ENCODE measurements around the gene ZHX3. TPM values are rescaled to one million over a fixed set of nuclear protein-coding genes. Genes with fewer than 3 reads are reported as not detected.

Gene ZHX3
- total RNA-seq, 4 donors from 2014 or later, result 20.1 to 30.0 (median 25.9) TPM

GRCh38 chr20:41162396-41162795, 155.1 kb downstream of the ZHX3 start:
- H3K4me3 ChIP-seq, result no peak overlapping the region
- ATAC-seq, result no peak
- H3K9me3 ChIP-seq, result no peaks in the 10 kb centered on the region
- DNase-seq, result no peak
- peaks cover 6 to 11% of the 10 kb centered on the region in 2 donors for H3K4me1 ChIP-seq
- intact Hi-C loops (cut with DNase I; ENCODE audit: low total_unique reads), result no loop called here
- in situ Hi-C loops (cut with MboI; ENCODE audit: low sequenced_read_pairs in 4 of 4), result no loop called here
- TF ChIP-seq POLR2A (IDR thresholded peaks at IDR 0.05) (no peak), CTCF (IDR thresholded peaks at IDR 0.05 in 4 of 5, conservative IDR thresholded peaks at IDR 0.05 in 1 of 5) (no peak)
- H3K36me3 ChIP-seq, result peaks cover 0 to 57% of the 10 kb centered on the region in 2 donors
- H3K27me3 ChIP-seq, result no peaks in the 10 kb centered on the region
- no peak overlapping the region for H3K27ac ChIP-seq

DNA sequence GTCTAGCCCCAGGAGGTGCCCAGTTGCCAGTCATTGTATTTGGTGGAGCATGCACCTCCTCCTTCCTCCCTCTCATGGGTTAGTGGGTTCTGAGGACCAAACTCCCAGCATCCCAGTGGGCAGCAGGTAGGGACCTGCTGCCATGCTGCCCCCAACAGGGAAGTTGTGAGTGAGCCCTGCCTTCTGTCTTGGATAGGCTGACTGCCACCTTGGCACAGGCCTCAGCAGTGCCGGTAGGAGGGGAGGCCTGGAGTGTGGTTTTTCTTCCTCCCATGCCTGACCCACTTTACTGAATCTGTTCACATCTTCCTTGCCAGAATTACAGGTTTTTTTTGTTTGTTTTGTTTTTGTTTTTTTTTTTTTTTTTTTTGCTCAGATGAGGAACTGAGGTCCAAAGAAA, 155.6 kb downstream of the ZHX3 start:
- TF ChIP-seq CTCF (IDR thresholded peaks at IDR 0.05 in 4 of 5, conservative IDR thresholded peaks at IDR 0.05 in 1 of 5) (no peak), POLR2A (IDR thresholded peaks at IDR 0.05) (no peak)
- no peak for DNase-seq
- H3K4me1 ChIP-seq, result peaks cover 7 to 11% of the 10 kb centered on the region in 2 donors
- no peak for ATAC-seq
- in situ Hi-C loops (cut with MboI; ENCODE audit: low sequenced_read_pairs in 4 of 4) (no loop called here), intact Hi-C loops (cut with DNase I; ENCODE audit: low total_unique reads) (no loop called here)
- no peaks in the 10 kb centered on the region for H3K27me3 ChIP-seq
- no peak overlapping the region for H3K4me3 ChIP-seq
- peaks cover 0 to 52% of the 10 kb centered on the region in 2 donors for H3K36me3 ChIP-seq
- H3K27ac ChIP-seq, result peak overlapping the region in 1 of 4 donors; percentile 43
- H3K9me3 ChIP-seq, result no peaks in the 10 kb centered on the region

GRCh38 chr20:41160686-41161085, 156.8 kb downstream of the ZHX3 start:
- Histone ChIP-seq H3K4me3 (no peak overlapping the region), H3K36me3 (peaks cover 0 to 40% of the 10 kb centered on the region in 2 donors), H3K27ac (peak overlapping the region in 1 of 4 donors; percentile 18), H3K27me3 (no peaks in the 10 kb centered on the region), H3K9me3 (no peaks in the 10 kb centered on the region), H3K4me1 (peaks cover 18 to 19% of the 10 kb centered on the region in 2 donors)
- DNase-seq (no peak), ATAC-seq (no peak)
- intact Hi-C loops (cut with DNase I; ENCODE audit: low total_unique reads), result no loop called here
- TF ChIP-seq CTCF (IDR thresholded peaks at IDR 0.05 in 4 of 5, conservative IDR thresholded peaks at IDR 0.05 in 1 of 5) (no peak), POLR2A (IDR thresholded peaks at IDR 0.05) (no peak)
- in situ Hi-C loops (cut with MboI; ENCODE audit: low sequenced_read_pairs in 4 of 4), result no loop called here

- Histone ChIP-seq H3K27ac (peak overlapping the region in 2 of 4 donors; percentile 8 to 23), H3K9me3 (no peaks in the 10 kb centered on the region), H3K4me1 (peaks cover 30% of the 10 kb centered on the region in 2 donors), H3K4me3 (no peak overlapping the region), H3K27me3 (no peaks in the 10 kb centered on the region), H3K36me3 (peaks cover 0 to 28% of the 10 kb centered on the region in 2 donors)
- intact Hi-C loops (cut with DNase I; ENCODE audit: low total_unique reads) (no loop called here), in situ Hi-C loops (cut with MboI; ENCODE audit: low sequenced_read_pairs in 4 of 4) (no loop called here)
- DNase-seq (no peak), ATAC-seq (no peak)
- TF ChIP-seq POLR2A (IDR thresholded peaks at IDR 0.05) (no peak), CTCF (IDR thresholded peaks at IDR 0.05 in 4 of 5, conservative IDR thresholded peaks at IDR 0.05 in 1 of 5) (no peak)
Observed at GRCh38 chr20:41159547-41159946, 158.0 kb downstream of the ZHX3 start.

GRCh38 chr20:41158082-41158625, 159.4 kb downstream of the ZHX3 start:
- TF ChIP-seq CTCF (IDR thresholded peaks at IDR 0.05 in 4 of 5, conservative IDR thresholded peaks at IDR 0.05 in 1 of 5) (no peak), POLR2A (IDR thresholded peaks at IDR 0.05) (no peak)
- in situ Hi-C loops (cut with MboI; ENCODE audit: low sequenced_read_pairs in 4 of 4) (no loop called here), intact Hi-C loops (cut with DNase I; ENCODE audit: low total_unique reads) (no loop called here)
- Histone ChIP-seq H3K27me3 (no peaks in the 10 kb centered on the region), H3K27ac (no peak overlapping the region), H3K4me3 (no peak overlapping the region), H3K36me3 (peaks cover 0 to 14% of the 10 kb centered on the region in 2 donors), H3K9me3 (no peaks in the 10 kb centered on the region), H3K4me1 (peaks cover 42 to 43% of the 10 kb centered on the region in 2 donors)
- no peak for DNase-seq
- no peak for ATAC-seq
